Measurements from ENCODE around the gene MAPK12. TPM values are rescaled to one million over a fixed set of nuclear protein-coding genes. Genes with fewer than 3 reads are reported as not detected.
A peak's percentile ranks its signal among the peaks of the same experiment; 100 is the strongest.

MAPK12 gene
- total RNA-seq, 1 donor from 2014 or later, result 33.4 TPM

DNA sequence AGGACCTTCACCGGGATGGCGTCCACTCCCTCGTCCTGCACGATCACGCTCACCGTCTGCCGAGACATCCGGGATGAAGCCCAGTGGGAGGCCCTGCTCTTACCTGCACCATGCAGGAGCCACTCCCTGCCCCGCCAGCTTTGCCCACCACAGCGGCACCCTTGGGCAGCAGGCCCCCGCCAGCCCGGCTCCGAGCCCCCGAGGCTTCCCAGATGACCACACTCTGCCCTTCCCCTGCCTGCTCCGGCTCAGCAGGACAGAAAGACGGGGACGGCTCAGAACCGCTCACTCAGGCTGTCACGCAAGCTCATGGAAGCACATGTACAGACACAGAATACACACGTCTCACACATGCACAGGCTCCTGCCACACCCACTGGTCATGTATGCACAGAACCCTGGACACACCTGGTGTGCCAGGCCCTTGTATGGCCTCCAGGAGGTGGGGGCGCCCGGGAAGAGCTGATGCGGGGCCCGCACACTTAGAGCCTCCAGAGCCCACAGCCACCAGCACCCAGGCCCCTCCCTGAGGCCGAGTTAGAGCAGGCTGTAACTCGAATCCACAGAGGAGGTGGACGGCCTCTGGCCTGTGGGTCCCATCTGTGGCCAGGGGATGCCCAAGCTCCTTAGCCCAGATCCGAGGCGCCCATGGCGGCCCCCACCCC, 17.6 kb upstream of the MAPK12 start:
- TF ChIP-seq, protein P1, sequence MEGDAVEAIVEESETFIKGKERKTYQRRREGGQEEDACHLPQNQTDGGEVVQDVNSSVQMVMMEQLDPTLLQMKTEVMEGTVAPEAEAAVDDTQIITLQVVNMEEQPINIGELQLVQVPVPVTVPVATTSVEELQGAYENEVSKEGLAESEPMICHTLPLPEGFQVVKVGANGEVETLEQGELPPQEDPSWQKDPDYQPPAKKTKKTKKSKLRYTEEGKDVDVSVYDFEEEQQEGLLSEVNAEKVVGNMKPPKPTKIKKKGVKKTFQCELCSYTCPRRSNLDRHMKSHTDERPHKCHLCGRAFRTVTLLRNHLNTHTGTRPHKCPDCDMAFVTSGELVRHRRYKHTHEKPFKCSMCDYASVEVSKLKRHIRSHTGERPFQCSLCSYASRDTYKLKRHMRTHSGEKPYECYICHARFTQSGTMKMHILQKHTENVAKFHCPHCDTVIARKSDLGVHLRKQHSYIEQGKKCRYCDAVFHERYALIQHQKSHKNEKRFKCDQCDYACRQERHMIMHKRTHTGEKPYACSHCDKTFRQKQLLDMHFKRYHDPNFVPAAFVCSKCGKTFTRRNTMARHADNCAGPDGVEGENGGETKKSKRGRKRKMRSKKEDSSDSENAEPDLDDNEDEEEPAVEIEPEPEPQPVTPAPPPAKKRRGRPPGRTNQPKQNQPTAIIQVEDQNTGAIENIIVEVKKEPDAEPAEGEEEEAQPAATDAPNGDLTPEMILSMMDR (IDR thresholded peaks at IDR 0.05; ENCODE audit: unreplicated experiment), result no peak
- no peak for DNase-seq (ENCODE audit: low spot score)
- Mint-ChIP-seq H3K27me3 (ENCODE audit: unreplicated experiment) (peaks cover 10% of the 10 kb centered on the region), H3K4me3 (ENCODE audit: unreplicated experiment) (no peak overlapping the region), H3K27ac (ENCODE audit: unreplicated experiment) (no peak overlapping the region), H3K9me3 (ENCODE audit: unreplicated experiment) (no peaks in the 10 kb centered on the region), H3K36me3 (ENCODE audit: low read depth, unreplicated experiment) (peaks cover 4% of the 10 kb centered on the region), H3K4me1 (ENCODE audit: unreplicated experiment) (no peaks in the 10 kb centered on the region)

DNA sequence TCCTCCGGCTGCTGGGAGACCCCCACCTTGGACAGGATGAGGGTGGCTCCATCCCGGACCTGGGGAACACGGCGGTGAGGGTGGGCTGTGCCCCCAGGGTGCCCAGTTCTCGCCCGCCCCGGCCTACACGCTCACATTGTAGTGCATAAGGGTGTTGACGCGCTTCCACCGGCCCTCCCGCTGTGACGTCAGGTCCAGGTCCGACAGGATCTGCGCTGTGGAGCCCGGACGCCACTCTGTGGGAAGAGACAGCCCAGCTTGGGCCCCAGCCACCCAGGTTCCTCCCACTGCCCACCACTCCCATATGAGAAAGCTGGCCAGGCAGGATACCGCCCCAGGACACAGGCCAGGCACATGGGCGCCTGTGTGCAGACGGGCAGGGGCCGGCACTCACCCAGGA, 17.0 kb upstream of the MAPK12 start:
- no peaks in the 10 kb centered on the region for H3K9me3 Mint-ChIP-seq (ENCODE audit: unreplicated experiment)
- TF ChIP-seq, protein P1 (IDR thresholded peaks at IDR 0.05; ENCODE audit: unreplicated experiment), result no peak
- H3K4me3 Mint-ChIP-seq (ENCODE audit: unreplicated experiment), result no peak overlapping the region
- no peak overlapping the region for H3K27ac Mint-ChIP-seq (ENCODE audit: unreplicated experiment)
- no peak for DNase-seq (ENCODE audit: low spot score)
- H3K4me1 Mint-ChIP-seq (ENCODE audit: unreplicated experiment), result no peaks in the 10 kb centered on the region
- H3K27me3 Mint-ChIP-seq (ENCODE audit: unreplicated experiment), result peaks cover 9% of the 10 kb centered on the region
- H3K36me3 Mint-ChIP-seq (ENCODE audit: low read depth, unreplicated experiment), result peaks cover 4% of the 10 kb centered on the region

DNA sequence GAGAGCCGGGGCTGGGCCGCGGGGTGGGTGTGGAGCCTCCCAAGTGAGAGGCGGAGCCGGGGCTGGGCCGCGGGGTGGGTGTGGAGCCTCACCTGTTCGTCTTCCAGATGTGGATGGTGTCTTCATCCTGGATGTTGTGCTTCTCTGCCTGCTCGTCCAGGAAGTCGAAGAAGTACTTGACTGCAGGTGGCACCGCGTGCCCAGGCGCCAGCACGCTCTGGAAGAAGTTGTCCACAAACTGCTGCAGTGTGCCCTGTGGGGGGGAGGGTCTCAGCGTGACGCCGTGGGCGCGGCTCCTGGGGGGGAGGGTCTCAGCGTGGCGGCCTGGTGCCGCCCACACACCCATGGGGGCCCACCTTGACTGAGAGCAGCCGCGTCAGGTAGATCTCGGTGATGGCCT, 16.3 kb upstream of the MAPK12 start:
- TF ChIP-seq, protein P1 (IDR thresholded peaks at IDR 0.05; ENCODE audit: unreplicated experiment), result no peak
- DNase-seq (ENCODE audit: low spot score), result no peak
- H3K4me3 Mint-ChIP-seq (ENCODE audit: unreplicated experiment), result no peak overlapping the region
- H3K27ac Mint-ChIP-seq (ENCODE audit: unreplicated experiment), result no peak overlapping the region
- H3K4me1 Mint-ChIP-seq (ENCODE audit: unreplicated experiment), result no peaks in the 10 kb centered on the region
- no peaks in the 10 kb centered on the region for H3K9me3 Mint-ChIP-seq (ENCODE audit: unreplicated experiment)
- H3K36me3 Mint-ChIP-seq (ENCODE audit: low read depth, unreplicated experiment), result peaks cover 4% of the 10 kb centered on the region
- H3K27me3 Mint-ChIP-seq (ENCODE audit: unreplicated experiment), result peaks cover 9% of the 10 kb centered on the region

DNA sequence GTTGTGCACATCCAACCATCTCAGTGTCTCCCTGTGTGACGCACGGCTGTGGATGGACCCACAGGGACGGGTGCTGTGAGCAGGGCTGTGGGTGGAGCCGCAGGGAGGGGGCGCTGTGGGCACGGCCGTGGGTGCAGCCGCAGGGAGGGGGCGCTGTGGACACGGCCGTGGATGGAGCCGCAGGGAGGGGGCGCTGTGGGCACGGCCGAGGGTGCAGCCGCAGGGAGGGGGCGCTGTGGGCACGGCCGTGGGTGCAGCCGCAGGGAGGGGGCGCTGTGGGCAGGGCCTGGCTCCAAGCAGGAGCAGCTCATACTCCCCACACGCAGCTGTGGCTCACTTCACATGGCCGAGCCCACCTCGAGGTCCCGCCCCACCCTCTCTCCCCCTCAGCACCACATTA, 14.7 kb upstream of the MAPK12 start:
- H3K36me3 Mint-ChIP-seq (ENCODE audit: low read depth, unreplicated experiment), result peaks cover 4% of the 10 kb centered on the region
- H3K4me1 Mint-ChIP-seq (ENCODE audit: unreplicated experiment), result no peaks in the 10 kb centered on the region

More for the DNA sequence above, 14.7 kb upstream of the MAPK12 start:
- TF ChIP-seq, protein P1 (IDR thresholded peaks at IDR 0.05; ENCODE audit: unreplicated experiment), result peak; percentile 85
- no peak overlapping the region for H3K27ac Mint-ChIP-seq (ENCODE audit: unreplicated experiment)
- peak; percentile 52 for DNase-seq (ENCODE audit: low spot score)
- H3K4me3 Mint-ChIP-seq (ENCODE audit: unreplicated experiment), result no peak overlapping the region
- H3K27me3 Mint-ChIP-seq (ENCODE audit: unreplicated experiment), result peaks cover 9% of the 10 kb centered on the region
- H3K9me3 Mint-ChIP-seq (ENCODE audit: unreplicated experiment), result no peaks in the 10 kb centered on the region
